DND-41 (cell line): ENCODE results near the gene TRIOBP.
A peak's percentile ranks its signal among the peaks of the same experiment; 100 is the strongest.

Experiments used
- ATAC-seq: fragments of 200-7000 bp; cut with Tn5 transposase; 3 replicates; pipeline ENCODE4 v1.9.1; 2021; ENCODE audit warnings: low read depth; ENCODE audit not compliant: insufficient read depth
- DNase-seq: peaks from one replicate; pipeline ENCODE4 v3.0.0-alpha.2; 2020
- H2AFZ ChIP-seq: 2 replicates; pipeline ENCODE4 v1.6.0; 2012; ENCODE audit warnings: low read depth, low read length
- H3K27ac ChIP-seq: 2 replicates; pipeline ENCODE4 v1.5.1; 2012; ENCODE audit warnings: low read length, inconsistent platforms
- H3K27me3 ChIP-seq: fragments of 200-600 bp; sonication (generic); 2 replicates; pipeline ENCODE4 v1.6.0; 2012; ENCODE audit warnings: low read length, mild to moderate bottlenecking, inconsistent platforms; ENCODE audit not compliant: insufficient read depth, poor library complexity
- H3K36me3 ChIP-seq: 2 replicates; pipeline ENCODE4 v1.5.1; 2012; ENCODE audit warnings: low read length, inconsistent platforms; ENCODE audit not compliant: insufficient read depth
- H3K4me1 ChIP-seq: 2 replicates; pipeline ENCODE4 v1.5.1; 2012; ENCODE audit warnings: mild to moderate bottlenecking, low read length; ENCODE audit not compliant: insufficient read depth
- H3K4me2 ChIP-seq: 2 replicates; pipeline ENCODE4 v1.6.0; 2012; ENCODE audit warnings: mild to moderate bottlenecking, moderate library complexity, low read length, inconsistent platforms; ENCODE audit not compliant: insufficient read depth
- H3K4me3 ChIP-seq, 2 experiments: fragments of 200-600 bp in 1 of 2; shearing (Covaris generic) in 1 of 2; 2 replicates each; pipeline ENCODE4 v1.5.1; 2012 to 2016; ENCODE audit warnings: inconsistent platforms in 2 of 2, low read length in 2 of 2, mild to moderate bottlenecking in 2 of 2, low read depth in 1 of 2, moderate library complexity in 1 of 2
- H3K79me2 ChIP-seq: 2 replicates; pipeline ENCODE4 v1.6.0; 2012; ENCODE audit warnings: low read length, inconsistent platforms; ENCODE audit not compliant: insufficient read depth
- H3K9ac ChIP-seq: 2 replicates; pipeline ENCODE4 v1.6.0; 2012; ENCODE audit warnings: low read depth, mild to moderate bottlenecking, inconsistent platforms, low read length, moderate library complexity
- H3K9me3 ChIP-seq: 2 replicates; pipeline ENCODE4 v1.5.1; 2012; ENCODE audit warnings: low read length, moderate library complexity, mild to moderate bottlenecking, inconsistent platforms; ENCODE audit not compliant: insufficient read depth, severe bottlenecking
- H4K20me1 ChIP-seq: 2 replicates; pipeline ENCODE4 v1.6.0; 2012; ENCODE audit warnings: low read length; ENCODE audit not compliant: insufficient read depth
- CTCF ChIP-seq: IDR thresholded peaks from 2 replicates; pipeline ENCODE4 v1.5.1; 2012; ENCODE audit warnings: borderline replicate concordance, low read length, moderate library complexity, mild to moderate bottlenecking; ENCODE audit not compliant: poor library complexity, severe bottlenecking; ENCODE audit errors: extremely low read depth
- EZH2 ChIP-seq: IDR thresholded peaks from 3 replicates; pipeline ENCODE4 v1.6.1; 2012; ENCODE audit warnings: borderline replicate concordance, low read depth, mild to moderate bottlenecking, moderate library complexity, low read length, inconsistent platforms; ENCODE audit not compliant: severe bottlenecking

Gene TRIOBP

GRCh38 chr22:37803639-37804351 is 106.9 kb downstream of the TRIOBP start:
- H3K9me3 ChIP-seq, result no peaks in the 10 kb centered on the region
- peak overlapping the region; percentile 30 to 78; a peak in 3 of 4 replicates for H3K4me3 ChIP-seq
- H3K9ac ChIP-seq, result peak overlapping the region; percentile 78
- DNase-seq (no peak), ATAC-seq (no peak)
- peaks cover 11% of the 10 kb centered on the region for H3K27me3 ChIP-seq
- peaks cover 32% of the 10 kb centered on the region for H3K79me2 ChIP-seq
- H3K4me2 ChIP-seq, result peak overlapping the region; percentile 88
- H2AFZ ChIP-seq, result peak overlapping the region; percentile 74; the same call in 1 of the 2 replicates
- H4K20me1 ChIP-seq, result no peaks in the 10 kb centered on the region
- peaks cover 56% of the 10 kb centered on the region for H3K4me1 ChIP-seq
- peaks cover 5% of the 10 kb centered on the region; the same call in 1 of the 2 replicates for H3K36me3 ChIP-seq
- peak overlapping the region; percentile 89 for H3K27ac ChIP-seq
- TF ChIP-seq EZH2 (no peak), CTCF (no peak)

- Histone ChIP-seq H3K36me3 (peaks cover 5% of the 10 kb centered on the region; the same call in 1 of the 2 replicates), H3K27ac (peak overlapping the region; percentile 89), H3K4me1 (peaks cover 62% of the 10 kb centered on the region), H3K9me3 (no peaks in the 10 kb centered on the region), H3K9ac (peak overlapping the region; percentile 78), H2AFZ (peak overlapping the region; percentile 74), H4K20me1 (0 out of 2 replicates have a peak, but pooled peaks cover 3% of the 10 kb centered on the region), H3K4me2 (peak overlapping the region; percentile 79), H3K4me3 (peak overlapping the region; percentile 30 to 78; a peak in 3 of 4 replicates), H3K27me3 (peaks cover 11% of the 10 kb centered on the region), H3K79me2 (peaks cover 38% of the 10 kb centered on the region)
- TF ChIP-seq CTCF (no peak), EZH2 (no peak)
- no peak for ATAC-seq
- peak; percentile 30 for DNase-seq
Observed at GRCh38 chr22:37804352-37804880, 107.6 kb downstream of the TRIOBP start.

GRCh38 chr22:37804881-37805809 is 108.3 kb downstream of the TRIOBP start:
- Histone ChIP-seq H3K9me3 (no peaks in the 10 kb centered on the region), H4K20me1 (0 out of 2 replicates have a peak, but pooled peaks cover 3% of the 10 kb centered on the region), H3K36me3 (peaks cover 9% of the 10 kb centered on the region; the same call in 1 of the 2 replicates), H3K9ac (peak overlapping the region; percentile 78), H3K27me3 (peaks cover 11% of the 10 kb centered on the region), H3K79me2 (peaks cover 44% of the 10 kb centered on the region), H2AFZ (peak overlapping the region; percentile 74), H3K4me1 (peaks cover 69% of the 10 kb centered on the region), H3K27ac (peak overlapping the region; percentile 89), H3K4me3 (peak overlapping the region; percentile 73 to 78), H3K4me2 (peak overlapping the region; percentile 79)
- ATAC-seq (peak; percentile 35), DNase-seq (peak; percentile 94)
- TF ChIP-seq EZH2 (peak; percentile 31), CTCF (no peak)
